HepG2 (cell line): ENCODE results near the gene GPC6. TPM values are rescaled to one million over a fixed set of nuclear protein-coding genes. Genes with fewer than 3 reads are reported as not detected.
A peak's percentile ranks its signal among the peaks of the same experiment; 100 is the strongest.

ENCODE experiments used
- ATF7-NPFF ChIP-seq: sonication (generic); formaldehyde crosslinking; IDR thresholded peaks from 2 replicates; pipeline ENCODE4 v1.8.1; 2023; ENCODE audit warnings: mild to moderate bottlenecking, low read depth, missing genetic modification reagents, moderate library complexity
- CENPT ChIP-seq: sonication (generic); formaldehyde crosslinking; IDR thresholded peaks from 2 replicates; pipeline ENCODE4 v1.8.0; 2022; ENCODE audit warnings: low read depth, mild to moderate bottlenecking, moderate library complexity, missing genetic modification reagents
- ISL2 ChIP-seq: sonication (generic); formaldehyde crosslinking; IDR thresholded peaks from 2 replicates; pipeline ENCODE4 v1.5.0; 2020; ENCODE audit warnings: missing genetic modification reagents
- KMT2B ChIP-seq: IDR thresholded peaks from 2 replicates; pipeline ENCODE4 v1.6.1; 2016; ENCODE audit warnings: missing genetic modification reagents, missing compliant biosample characterization
- RFX5 ChIP-seq: IDR thresholded peaks from 2 replicates; pipeline ENCODE4 v1.6.1; 2011; ENCODE audit warnings: low read depth, low read length, improper control_type of control experiment
- RFXANK ChIP-seq: IDR thresholded peaks from 2 replicates; pipeline ENCODE4 v1.6.1; 2016
- SIN3B ChIP-seq: fragments of 150-350 bp; IDR thresholded peaks from 2 replicates; pipeline ENCODE4 v1.6.1; 2014; ENCODE audit warnings: low read length
- SP5 ChIP-seq: IDR thresholded peaks from 2 replicates; pipeline ENCODE4 v1.6.1; 2016; ENCODE audit warnings: low read depth, borderline replicate concordance
- ZBTB7A ChIP-seq: sonication (generic); formaldehyde crosslinking; IDR thresholded peaks from 2 replicates; pipeline ENCODE4 v1.8.0; 2022; ENCODE audit warnings: mild to moderate bottlenecking, missing genetic modification reagents
- ZMYM3 ChIP-seq: sonication (generic); formaldehyde crosslinking; IDR thresholded peaks from 2 replicates; pipeline ENCODE4 v1.5.1; 2020; ENCODE audit warnings: mild to moderate bottlenecking, missing genetic modification reagents
- ZNF225 ChIP-seq: sonication (generic); formaldehyde crosslinking; IDR thresholded peaks from 2 replicates; pipeline ENCODE4 v1.4.0; 2020; ENCODE audit warnings: mild to moderate bottlenecking, missing genetic modification reagents
- ZNF431 ChIP-seq: sonication (generic); formaldehyde crosslinking; IDR thresholded peaks from 2 replicates; pipeline ENCODE4 v1.9.0; 2022; ENCODE audit warnings: missing genetic modification reagents, low read depth, mild to moderate bottlenecking, borderline replicate concordance
- ZNF781 ChIP-seq: sonication (generic); formaldehyde crosslinking; IDR thresholded peaks from 2 replicates; pipeline ENCODE4 v1.5.1; 2020; ENCODE audit warnings: borderline replicate concordance, mild to moderate bottlenecking, missing genetic modification reagents; ENCODE audit errors: not compliant biosample characterization
- ZNF790 ChIP-seq: sonication (generic); formaldehyde crosslinking; IDR thresholded peaks from 2 replicates; pipeline ENCODE4 v1.8.0; 2022; ENCODE audit warnings: missing genetic modification reagents, mild to moderate bottlenecking, borderline replicate concordance
- polyA plus RNA-seq, 8 experiments: library from polyadenylated mRNA; depleted of rRNA in 3 of 8; stranded (reverse) in 7 of 8; unstranded in 1 of 8; fragments of >200 nt; fragmentation: Illumina TruSeq in 4 of 8; extraction: Trizol in 4 of 8; gene quantifications; 2 replicates each; pipeline versions ENCODE4 v1.2.1 to v1.2.3, GENCODE V29; 2011 to 2016; ENCODE audit warnings: low read depth in 4 of 8, missing spikeins in 1 of 8, mixed read lengths in 1 of 8; ENCODE audit not compliant: insufficient read depth in 1 of 8
- total RNA-seq, 5 experiments: library from RNA; depleted of rRNA; stranded (reverse); fragments of >200 nt; fragmentation: Illumina TruSeq; extraction: Trizol; gene quantifications; 2 replicates each; pipeline ENCODE4 v1.2.3, GENCODE V29; 2016; ENCODE audit warnings: low read depth in 1 of 5
- TF ChIP-seq, protein P1 (sequence below): sonication (generic); formaldehyde crosslinking; IDR thresholded peaks from 2 replicates; pipeline ENCODE4 v1.8.1; 2023; ENCODE audit warnings: mild to moderate bottlenecking, missing genetic modification reagents
- TF ChIP-seq, protein P2 (sequence below): sonication (generic); formaldehyde crosslinking; IDR thresholded peaks from 2 replicates; pipeline ENCODE4 v1.4.0; 2020; ENCODE audit warnings: missing genetic modification reagents; ENCODE audit errors: not compliant biosample characterization
- TF ChIP-seq, protein P3 (sequence below): sonication (generic); formaldehyde crosslinking; IDR thresholded peaks from 2 replicates; pipeline ENCODE4 v1.4.0; 2020; ENCODE audit warnings: missing genetic modification reagents
- TF ChIP-seq, protein P4 (sequence below): IDR thresholded peaks from 2 replicates; pipeline ENCODE4 v1.6.1; 2016; ENCODE audit warnings: missing compliant biosample characterization, missing genetic modification reagents, borderline replicate concordance
- TF ChIP-seq, protein P5 (sequence below): sonication (generic); formaldehyde crosslinking; IDR thresholded peaks from 2 replicates; pipeline ENCODE4 v1.5.1; 2020; ENCODE audit warnings: missing genetic modification reagents, mild to moderate bottlenecking, borderline replicate concordance
- TF ChIP-seq, protein P6 (sequence below): sonication (generic); formaldehyde crosslinking; IDR thresholded peaks from 2 replicates; pipeline ENCODE4 v1.5.0; 2020; ENCODE audit warnings: mild to moderate bottlenecking, missing genetic modification reagents, moderate library complexity

Gene GPC6
- total and polyA plus RNA-seq, 2 of the 13 experiments (the other 11 are each of a cell fraction or from before 2014, with no cell fraction given): 24.5 to 33.9 TPM

DNA sequence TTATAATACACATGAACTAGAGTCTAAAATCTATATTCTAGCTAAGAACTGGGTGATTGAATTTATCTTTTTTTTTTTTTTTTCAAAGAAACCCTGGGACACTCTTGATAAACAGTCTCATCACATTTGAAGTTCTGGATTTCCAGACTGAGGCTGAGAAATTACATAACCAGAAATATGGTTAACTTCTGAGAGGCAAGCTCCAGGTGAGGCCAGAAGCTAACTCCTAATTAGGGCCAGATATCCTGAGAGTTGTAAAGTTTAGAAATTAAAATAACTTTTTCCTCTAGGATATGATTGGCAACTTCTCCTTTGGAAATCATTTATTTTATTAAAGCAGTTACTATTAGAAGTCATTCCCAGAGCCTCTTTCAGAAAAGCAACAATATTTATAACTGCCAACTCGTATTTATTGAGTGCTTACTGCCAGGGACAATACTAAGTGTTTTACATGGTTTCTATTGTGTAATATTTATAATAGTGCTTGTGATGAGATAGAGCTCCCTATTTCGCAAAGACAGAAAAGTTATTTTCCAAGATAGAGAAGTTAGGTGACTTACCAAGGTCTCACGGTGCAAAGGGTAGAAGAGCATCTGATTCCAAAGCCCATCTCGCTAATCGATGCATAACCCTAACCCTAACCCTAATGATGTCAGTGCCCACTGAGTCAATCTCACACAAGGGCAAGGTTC is 1065.2 kb downstream of the GPC6 start (continued):
- TF ChIP-seq ZMYM3 (CRISPR knock-in tag) (peak; percentile 77; the same call in 1 of the 2 replicates), RFXANK (CRISPR knock-in tag) (peak; percentile 40; the same call in 1 of the 2 replicates), SP5 (peak; percentile 35; the same call in 1 of the 2 replicates), ZBTB7A (no peak), ISL2 (CRISPR knock-in tag) (peak; percentile 98), SIN3B (no peak), CENPT (CRISPR knock-in tag) (no peak), RFX5 (no peak), ATF7-NPFF (no peak), ZNF790 (CRISPR knock-in tag) (no peak), ZNF781 (CRISPR knock-in tag) (no peak), ZNF225 (no peak), ZNF431 (CRISPR knock-in tag) (no peak), KMT2B (CRISPR knock-in tag) (peak; percentile 62; the same call in 1 of the 2 replicates)
- TF ChIP-seq, protein P1, sequence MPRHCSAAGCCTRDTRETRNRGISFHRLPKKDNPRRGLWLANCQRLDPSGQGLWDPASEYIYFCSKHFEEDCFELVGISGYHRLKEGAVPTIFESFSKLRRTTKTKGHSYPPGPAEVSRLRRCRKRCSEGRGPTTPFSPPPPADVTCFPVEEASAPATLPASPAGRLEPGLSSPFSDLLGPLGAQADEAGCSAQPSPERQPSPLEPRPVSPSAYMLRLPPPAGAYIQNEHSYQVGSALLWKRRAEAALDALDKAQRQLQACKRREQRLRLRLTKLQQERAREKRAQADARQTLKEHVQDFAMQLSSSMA (CRISPR knock-in tag): no peak; the same call in 1 of the 2 replicates
- TF ChIP-seq, protein P2, sequence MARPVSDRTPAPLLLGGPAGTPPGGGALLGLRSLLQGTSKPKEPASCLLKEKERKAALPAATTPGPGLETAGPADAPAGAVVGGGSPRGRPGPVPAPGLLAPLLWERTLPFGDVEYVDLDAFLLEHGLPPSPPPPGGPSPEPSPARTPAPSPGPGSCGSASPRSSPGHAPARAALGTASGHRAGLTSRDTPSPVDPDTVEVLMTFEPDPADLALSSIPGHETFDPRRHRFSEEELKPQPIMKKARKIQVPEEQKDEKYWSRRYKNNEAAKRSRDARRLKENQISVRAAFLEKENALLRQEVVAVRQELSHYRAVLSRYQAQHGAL (CRISPR knock-in tag): no peak
- TF ChIP-seq, protein P3, sequence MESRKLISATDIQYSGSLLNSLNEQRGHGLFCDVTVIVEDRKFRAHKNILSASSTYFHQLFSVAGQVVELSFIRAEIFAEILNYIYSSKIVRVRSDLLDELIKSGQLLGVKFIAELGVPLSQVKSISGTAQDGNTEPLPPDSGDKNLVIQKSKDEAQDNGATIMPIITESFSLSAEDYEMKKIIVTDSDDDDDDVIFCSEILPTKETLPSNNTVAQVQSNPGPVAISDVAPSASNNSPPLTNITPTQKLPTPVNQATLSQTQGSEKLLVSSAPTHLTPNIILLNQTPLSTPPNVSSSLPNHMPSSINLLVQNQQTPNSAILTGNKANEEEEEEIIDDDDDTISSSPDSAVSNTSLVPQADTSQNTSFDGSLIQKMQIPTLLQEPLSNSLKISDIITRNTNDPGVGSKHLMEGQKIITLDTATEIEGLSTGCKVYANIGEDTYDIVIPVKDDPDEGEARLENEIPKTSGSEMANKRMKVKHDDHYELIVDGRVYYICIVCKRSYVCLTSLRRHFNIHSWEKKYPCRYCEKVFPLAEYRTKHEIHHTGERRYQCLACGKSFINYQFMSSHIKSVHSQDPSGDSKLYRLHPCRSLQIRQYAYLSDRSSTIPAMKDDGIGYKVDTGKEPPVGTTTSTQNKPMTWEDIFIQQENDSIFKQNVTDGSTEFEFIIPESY (CRISPR knock-in tag): peak; percentile 67
- TF ChIP-seq, protein P4, sequence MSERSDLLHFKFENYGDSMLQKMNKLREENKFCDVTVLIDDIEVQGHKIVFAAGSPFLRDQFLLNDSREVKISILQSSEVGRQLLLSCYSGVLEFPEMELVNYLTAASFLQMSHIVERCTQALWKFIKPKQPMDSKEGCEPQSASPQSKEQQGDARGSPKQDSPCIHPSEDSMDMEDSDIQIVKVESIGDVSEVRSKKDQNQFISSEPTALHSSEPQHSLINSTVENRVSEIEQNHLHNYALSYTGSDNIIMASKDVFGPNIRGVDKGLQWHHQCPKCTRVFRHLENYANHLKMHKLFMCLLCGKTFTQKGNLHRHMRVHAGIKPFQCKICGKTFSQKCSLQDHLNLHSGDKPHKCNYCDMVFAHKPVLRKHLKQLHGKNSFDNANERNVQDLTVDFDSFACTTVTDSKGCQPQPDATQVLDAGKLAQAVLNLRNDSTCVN (CRISPR knock-in tag): no peak
- TF ChIP-seq, protein P5, sequence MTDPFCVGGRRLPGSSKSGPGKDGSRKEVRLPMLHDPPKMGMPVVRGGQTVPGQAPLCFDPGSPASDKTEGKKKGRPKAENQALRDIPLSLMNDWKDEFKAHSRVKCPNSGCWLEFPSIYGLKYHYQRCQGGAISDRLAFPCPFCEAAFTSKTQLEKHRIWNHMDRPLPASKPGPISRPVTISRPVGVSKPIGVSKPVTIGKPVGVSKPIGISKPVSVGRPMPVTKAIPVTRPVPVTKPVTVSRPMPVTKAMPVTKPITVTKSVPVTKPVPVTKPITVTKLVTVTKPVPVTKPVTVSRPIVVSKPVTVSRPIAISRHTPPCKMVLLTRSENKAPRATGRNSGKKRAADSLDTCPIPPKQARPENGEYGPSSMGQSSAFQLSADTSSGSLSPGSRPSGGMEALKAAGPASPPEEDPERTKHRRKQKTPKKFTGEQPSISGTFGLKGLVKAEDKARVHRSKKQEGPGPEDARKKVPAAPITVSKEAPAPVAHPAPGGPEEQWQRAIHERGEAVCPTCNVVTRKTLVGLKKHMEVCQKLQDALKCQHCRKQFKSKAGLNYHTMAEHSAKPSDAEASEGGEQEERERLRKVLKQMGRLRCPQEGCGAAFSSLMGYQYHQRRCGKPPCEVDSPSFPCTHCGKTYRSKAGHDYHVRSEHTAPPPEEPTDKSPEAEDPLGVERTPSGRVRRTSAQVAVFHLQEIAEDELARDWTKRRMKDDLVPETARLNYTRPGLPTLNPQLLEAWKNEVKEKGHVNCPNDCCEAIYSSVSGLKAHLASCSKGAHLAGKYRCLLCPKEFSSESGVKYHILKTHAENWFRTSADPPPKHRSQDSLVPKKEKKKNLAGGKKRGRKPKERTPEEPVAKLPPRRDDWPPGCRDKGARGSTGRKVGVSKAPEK (CRISPR knock-in tag): no peak; the same call in 1 of the 2 replicates
- TF ChIP-seq, protein P6, sequence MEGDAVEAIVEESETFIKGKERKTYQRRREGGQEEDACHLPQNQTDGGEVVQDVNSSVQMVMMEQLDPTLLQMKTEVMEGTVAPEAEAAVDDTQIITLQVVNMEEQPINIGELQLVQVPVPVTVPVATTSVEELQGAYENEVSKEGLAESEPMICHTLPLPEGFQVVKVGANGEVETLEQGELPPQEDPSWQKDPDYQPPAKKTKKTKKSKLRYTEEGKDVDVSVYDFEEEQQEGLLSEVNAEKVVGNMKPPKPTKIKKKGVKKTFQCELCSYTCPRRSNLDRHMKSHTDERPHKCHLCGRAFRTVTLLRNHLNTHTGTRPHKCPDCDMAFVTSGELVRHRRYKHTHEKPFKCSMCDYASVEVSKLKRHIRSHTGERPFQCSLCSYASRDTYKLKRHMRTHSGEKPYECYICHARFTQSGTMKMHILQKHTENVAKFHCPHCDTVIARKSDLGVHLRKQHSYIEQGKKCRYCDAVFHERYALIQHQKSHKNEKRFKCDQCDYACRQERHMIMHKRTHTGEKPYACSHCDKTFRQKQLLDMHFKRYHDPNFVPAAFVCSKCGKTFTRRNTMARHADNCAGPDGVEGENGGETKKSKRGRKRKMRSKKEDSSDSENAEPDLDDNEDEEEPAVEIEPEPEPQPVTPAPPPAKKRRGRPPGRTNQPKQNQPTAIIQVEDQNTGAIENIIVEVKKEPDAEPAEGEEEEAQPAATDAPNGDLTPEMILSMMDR (CRISPR knock-in tag): no peak
